ENCODE data around the gene DEFB127. TPM values are rescaled to one million over a fixed set of nuclear protein-coding genes. Genes with fewer than 3 reads are reported as not detected.

DEFB127 gene
- total and polyA plus RNA-seq, 2 of the 8 experiments (the other 6 are each of a cell fraction or from before 2014, with no cell fraction given), result not detected

- Histone ChIP-seq H2BK20ac (ENCODE audit: low read length) (no peak within 1 kb of the TSS), H3K14ac (ENCODE audit: insufficient read length) (no peak within 1 kb of the TSS), H3K18ac (ENCODE audit: extremely low read depth, low read length) (no peak within 1 kb of the TSS), H4K8ac (ENCODE audit: extremely low read depth, insufficient read depth, low read length) (no peak within 1 kb of the TSS), H3K56ac (replicated peaks; ENCODE audit: insufficient read length, low read depth, low read length) (no peak within 1 kb of the TSS), H3K23me2 (ENCODE audit: low read depth, low read length) (no peaks in the 10 kb centered on the region), H3K9me3 (ENCODE audit: insufficient read depth in 2 of 2, low read depth in 1 of 2, low read length in 1 of 2) (peaks cover 32 to 36% of the 10 kb centered on the region in 2 experiments; a peak in 3 of 4 replicates), H3K27me3 (replicated peaks in 1 of 4; ENCODE audit: control insufficient read depth in 3 of 4, extremely low read depth in 1 of 4, insufficient read depth in 3 of 4, low read length in 3 of 4) (no peaks in the 10 kb centered on the region), H3K27ac (ENCODE audit: low read depth, low read length) (no peak within 1 kb of the TSS), H2AK5ac (ENCODE audit: low read depth, low read length) (no peak within 1 kb of the TSS), H4K20me1 (replicated peaks in 1 of 2; ENCODE audit: control insufficient read depth in 1 of 2, insufficient read depth in 2 of 2, low read length in 2 of 2) (no peaks in the 10 kb centered on the region), H3K23ac (ENCODE audit: insufficient read length) (no peak within 1 kb of the TSS), H3K4me2 (ENCODE audit: insufficient read depth in 1 of 2, low read depth in 2 of 2, low read length in 2 of 2) (no peak within 1 kb of the TSS), H4K5ac (ENCODE audit: insufficient read length, low read depth, low read length) (no peak within 1 kb of the TSS), H4K91ac (replicated peaks; ENCODE audit: insufficient read length, low read length) (no peak within 1 kb of the TSS), H3K4ac (replicated peaks; ENCODE audit: insufficient read length, low read depth, low read length) (no peak within 1 kb of the TSS), H2BK12ac (ENCODE audit: low read depth, low read length) (no peak within 1 kb of the TSS), H2BK15ac (ENCODE audit: low read length) (no peak within 1 kb of the TSS), H3K79me2 (ENCODE audit: control insufficient read depth in 1 of 2, insufficient read depth in 2 of 2, low read length in 2 of 2) (no peaks in the 10 kb centered on the region), H2BK5ac (ENCODE audit: low read depth, low read length) (no peak within 1 kb of the TSS), H3K9ac (replicated peaks in 1 of 4; ENCODE audit: extremely low read depth in 1 of 4, low read depth in 3 of 4, low read length in 3 of 4) (no peak within 1 kb of the TSS), H3K79me1 (ENCODE audit: low read depth, low read length) (no peaks in the 10 kb centered on the region), H3K36me3 (ENCODE audit: control insufficient read depth in 2 of 4, insufficient read depth in 4 of 4, low read length in 3 of 4) (no peaks in the 10 kb centered on the region), H3K4me1 (replicated peaks in 1 of 4; ENCODE audit: control insufficient read depth in 3 of 4, insufficient read depth in 4 of 4, low read length in 3 of 4) (no peaks in the 10 kb centered on the region), H2BK120ac (replicated peaks; ENCODE audit: low read depth, low read length) (no peak within 1 kb of the TSS), H3K4me3 (ENCODE audit: extremely low read depth in 1 of 4, insufficient read depth in 2 of 4, low read depth in 3 of 4, low read length in 4 of 4) (no peak within 1 kb of the TSS), H2AFZ (ENCODE audit: low read length) (no peak within 1 kb of the TSS)
- TF ChIP-seq CBX8 (IDR thresholded peaks at IDR 0.05; ENCODE audit: borderline replicate concordance, low read depth, low read length), result no peak
- FAIRE-seq (no peak), DNase-seq (ENCODE audit: low read depth in 1 of 2, low spot score in 2 of 2) (no peak)
- ChIA-PET POLR2A (ENCODE audit: partially characterized antibody) (no interaction called here), CTCF (ENCODE audit: partially characterized antibody) (no interaction called here)
- WGBS, 2 experiments (ENCODE audit: extremely low coverage in 1 of 2, insufficient coverage in 1 of 2, insufficient read length in 1 of 2, insufficient replicate concordance in 2 of 2, low coverage in 1 of 2, low lambda C conversion rate in 2 of 2, missing lambda C conversion rate in 1 of 2), result 80% methylated on average over 1 of the region's 1 CpG; no CpG with 5 or more reads in 1 of the 2 experiments
These were observed 15.0 kb upstream of the DEFB127 start, which contains the start of gene DEFB126 for GRCh38 chr20:142290-142689. TSS of gene DEFB126 (plus strand) at chr20:142590. CDS start at chr20:142629, 39 bp downstream.
